Activated T-helper 1 cell treated with anti-CD3 and anti-CD28 coated beads, Interleukin-2, amount 50 U/mL, for 16 hours (primary cell): Measurements from ENCODE around the gene NTNG2.
A peak's percentile ranks its signal among the peaks of the same experiment; 100 is the strongest.

ENCODE experiments used
- DNase-seq, 2 donors: peaks; one replicate each; pipeline ENCODE4 v3.0.0-alpha.2; 2020; ENCODE audit warnings: low read depth in 1 of 2, low spot score in 1 of 2

The NTNG2 gene

DNA sequence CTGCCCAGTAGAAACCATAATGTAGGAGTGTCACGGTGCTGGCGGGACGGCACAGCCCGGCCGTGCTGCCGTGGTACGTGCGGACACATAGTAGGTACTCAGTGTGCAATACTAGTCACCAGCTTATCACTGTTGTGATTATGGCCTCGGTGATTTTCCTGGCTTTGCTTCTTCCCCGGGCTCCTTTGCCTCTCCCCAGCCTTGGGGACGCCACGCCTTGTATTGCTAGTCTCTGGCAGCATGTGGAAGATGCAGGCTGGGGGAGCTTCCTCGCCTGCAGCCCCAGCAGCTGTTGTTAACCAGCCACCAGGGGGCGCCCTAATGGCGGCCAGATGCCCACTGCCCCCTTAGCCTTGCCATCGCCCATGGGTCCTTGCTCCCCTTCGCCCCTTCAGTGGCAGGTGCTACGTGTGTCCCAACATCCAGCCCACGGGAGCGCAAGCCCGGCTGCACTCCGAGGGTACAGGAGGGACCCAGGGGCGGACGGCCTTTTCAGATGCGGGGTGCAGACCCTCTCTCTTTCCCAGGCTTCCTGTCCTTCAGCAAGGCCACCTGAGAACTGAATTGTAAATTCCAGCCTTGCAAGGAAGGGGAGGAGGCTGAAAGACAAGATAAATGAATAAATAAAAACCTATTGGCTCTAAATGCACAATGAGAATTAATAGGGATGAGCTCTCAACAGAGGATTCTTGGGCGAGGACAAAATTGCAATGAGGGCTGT lies 8.0 kb downstream of the NTNG2 start:
- DNase-seq, result peak; percentile 33 to 37

DNA sequence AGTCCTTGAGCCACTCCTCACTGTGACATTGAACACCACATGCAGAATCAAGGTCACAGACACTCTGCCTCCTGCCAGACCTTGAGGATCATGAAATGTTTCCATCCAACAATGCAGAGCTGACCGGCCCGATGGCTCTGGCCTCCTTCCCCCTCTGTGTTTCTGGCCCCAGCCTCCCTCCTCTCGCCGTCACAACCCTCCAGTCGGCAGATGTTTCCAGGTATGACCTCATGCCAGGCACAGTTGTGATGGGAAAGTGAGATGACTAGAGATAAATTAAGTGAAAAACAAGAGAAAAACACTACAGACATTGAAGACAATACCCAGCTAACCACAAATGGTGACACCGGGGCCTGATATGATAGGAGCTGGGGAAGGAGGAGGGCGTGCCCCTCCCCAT lies 9.8 kb downstream of the NTNG2 start:
- no peak for DNase-seq

DNA sequence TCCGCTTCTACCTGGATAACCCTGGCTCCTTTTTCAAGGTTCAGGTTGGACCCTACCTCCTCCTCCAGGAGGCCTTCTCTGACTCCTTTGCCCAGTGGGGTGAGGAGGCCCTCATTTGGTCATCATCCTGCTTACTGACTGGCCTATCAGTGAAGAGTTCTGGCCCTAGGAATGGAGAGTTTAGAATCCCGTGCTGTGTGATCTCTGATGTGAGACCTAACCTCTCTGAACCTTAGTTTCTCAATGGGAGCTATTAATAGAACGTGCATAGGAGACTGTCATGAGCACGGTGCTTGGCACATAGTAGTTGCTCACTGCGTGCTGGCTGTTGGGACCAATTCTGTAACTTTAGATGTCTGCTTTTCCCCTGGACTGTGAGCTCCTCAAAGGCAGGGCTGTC lies 10.3 kb downstream of the NTNG2 start:
- no peak for DNase-seq

DNA sequence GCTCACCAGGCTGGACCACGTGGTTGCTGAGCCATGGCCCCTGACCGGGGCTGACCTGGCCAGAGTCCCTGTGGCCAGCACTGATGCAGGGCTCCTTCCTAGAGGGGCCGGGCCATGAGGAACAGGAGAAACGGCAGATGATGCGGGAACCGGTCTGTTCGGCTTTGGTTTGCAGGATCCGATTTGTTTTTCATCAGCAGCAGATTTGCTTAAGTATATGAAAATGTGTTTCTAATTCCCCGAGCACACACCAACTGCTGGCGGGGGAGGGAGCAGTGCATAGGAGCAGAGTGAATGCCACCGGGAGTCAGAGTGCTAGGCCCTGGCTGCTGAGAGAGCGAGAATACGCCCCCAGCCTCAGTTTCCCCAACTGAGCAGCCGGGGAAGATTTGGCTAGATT lies 13.6 kb downstream of the NTNG2 start:
- DNase-seq, result no peak

DNA sequence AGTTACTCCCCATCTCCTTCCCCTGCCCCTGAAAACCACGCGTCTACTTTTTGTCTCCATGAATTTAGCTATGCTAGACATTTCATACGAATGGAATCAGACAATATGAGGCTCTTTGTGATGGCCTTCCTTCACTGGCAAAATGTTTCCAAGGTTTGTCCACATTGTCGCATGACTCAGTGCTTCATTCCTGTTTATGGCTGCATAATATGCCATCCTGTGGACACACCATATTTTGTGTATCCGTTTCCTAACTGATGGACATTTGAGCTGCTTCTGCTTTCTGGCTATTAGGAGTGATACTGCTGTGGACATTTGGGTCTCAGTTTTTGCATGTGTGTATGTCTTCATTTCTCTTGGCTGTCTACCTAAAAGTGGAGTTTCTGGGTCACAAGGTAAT lies 14.5 kb downstream of the NTNG2 start:
- no peak for DNase-seq

DNA sequence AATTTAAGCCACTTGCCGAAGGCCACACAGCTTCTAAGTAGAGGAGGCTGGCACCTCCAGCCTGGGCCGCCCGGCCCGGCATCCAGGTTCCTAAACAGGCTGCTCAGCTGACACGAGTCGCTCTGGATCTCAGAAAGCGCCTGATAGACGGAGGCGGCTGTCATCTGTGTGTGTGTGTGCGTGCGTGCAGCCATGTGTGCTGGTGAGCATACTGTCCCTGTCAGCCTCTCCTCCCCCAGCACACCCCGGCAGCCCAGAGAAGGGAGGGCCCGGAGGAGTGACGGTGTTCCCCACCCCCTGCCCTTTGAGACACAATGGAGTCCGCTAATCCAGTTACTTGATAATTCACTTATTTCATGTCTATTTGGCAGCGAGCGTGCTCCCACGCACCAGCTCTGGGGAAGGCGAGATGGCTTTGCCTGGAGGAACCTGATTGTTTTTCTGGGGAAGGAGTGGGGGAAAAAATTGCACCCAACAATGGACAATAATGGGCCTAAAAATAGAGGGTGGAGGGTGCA lies 20.0 kb downstream of the NTNG2 start:
- no peak for DNase-seq

DNA sequence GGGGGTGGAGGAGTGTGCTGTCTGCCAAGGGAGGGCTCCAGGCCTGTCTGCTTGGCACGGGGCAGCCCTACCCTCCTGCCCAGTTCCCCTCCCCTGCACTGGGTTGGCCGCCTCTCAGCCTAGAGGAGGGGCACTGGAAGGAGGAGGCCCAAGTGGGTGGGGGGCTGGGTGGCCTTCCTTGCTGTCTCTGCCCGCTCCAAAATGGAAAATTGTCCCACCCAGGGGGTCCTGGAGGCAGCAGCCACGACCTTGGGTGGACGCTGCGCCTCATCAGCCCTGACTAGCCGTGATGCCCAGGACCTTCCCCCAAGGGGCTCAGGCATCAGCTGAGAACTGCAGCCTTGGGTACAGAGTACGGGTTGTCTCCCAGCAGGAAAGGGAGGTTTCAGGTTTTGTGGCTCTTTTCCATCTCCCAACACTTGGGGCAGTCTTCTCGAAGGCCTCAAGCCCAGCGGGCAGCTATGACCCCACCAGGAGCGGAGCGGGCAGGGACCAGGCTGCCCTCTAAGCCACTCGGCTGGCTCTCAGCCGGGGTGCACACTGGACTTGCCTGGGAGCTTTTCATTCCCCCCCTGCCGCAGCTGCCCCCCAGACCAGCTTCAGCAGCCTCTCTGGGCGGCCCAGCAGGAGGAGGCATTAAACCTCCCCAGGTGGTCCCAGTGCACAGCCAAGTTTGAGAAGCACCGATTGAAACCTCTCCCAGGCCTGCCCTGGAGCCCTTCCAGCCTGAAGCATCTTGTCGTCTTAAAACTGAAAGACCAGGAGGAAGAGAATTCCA lies 20.6 kb downstream of the NTNG2 start:
- DNase-seq, result no peak

DNA sequence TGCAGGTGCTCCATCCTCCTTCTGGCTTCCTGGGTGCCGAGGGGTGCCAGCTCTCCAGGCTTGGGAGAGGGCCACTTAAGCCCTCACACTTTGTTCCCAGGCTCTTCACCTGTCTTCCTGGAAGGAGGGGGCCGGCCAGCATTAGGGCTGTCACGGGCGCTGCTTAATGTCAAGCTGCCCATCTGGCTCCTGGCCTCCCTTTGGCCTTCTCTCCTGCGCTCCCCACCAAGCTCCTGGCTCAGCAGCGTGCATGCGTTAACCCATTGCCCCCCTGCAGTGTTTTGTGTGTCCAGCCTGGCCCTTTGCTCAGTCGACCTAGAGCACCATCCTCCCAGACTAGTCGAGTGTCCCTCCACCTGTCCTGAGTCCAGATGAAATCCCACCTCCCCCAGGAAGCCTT lies 21.3 kb downstream of the NTNG2 start:
- no peak for DNase-seq

DNA sequence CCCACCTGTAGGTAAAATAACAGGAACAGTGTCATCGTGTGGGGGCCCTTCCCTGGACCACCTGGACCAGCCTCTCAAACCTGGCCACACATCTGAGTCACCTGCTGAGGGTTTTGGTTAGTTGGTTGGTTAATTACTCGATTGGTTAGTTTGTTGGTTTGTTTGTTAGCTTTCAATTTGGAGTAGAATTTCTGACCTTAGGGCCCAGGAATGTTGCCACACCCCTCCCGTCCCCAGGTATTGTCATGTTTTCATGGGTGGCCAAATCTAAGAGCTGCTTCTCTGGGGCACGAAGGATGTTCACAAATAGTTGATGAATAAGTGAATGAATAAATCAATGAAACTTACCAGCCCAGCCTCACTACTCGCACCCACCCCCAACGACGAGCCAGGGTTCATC lies 21.9 kb downstream of the NTNG2 start:
- no peak for DNase-seq

DNA sequence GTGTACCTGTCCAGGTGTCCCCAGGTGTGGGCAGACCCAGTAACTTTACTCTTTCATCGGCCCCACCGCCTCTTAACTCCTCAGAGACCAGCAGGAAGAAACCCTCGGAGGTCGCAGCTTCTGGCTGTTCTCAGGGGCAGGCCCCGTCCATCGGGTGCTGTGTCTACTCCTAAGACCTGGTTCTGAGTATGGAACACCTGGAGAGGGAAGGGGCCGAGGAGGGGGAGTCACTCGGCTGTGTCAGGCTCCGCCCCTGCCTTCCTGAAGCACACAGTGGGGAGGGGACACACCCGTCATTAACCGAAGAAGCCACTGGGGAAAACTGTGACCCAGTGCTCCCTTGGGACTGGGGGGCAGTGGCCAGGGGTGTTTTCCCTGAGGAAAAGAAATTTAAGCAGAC lies 22.3 kb downstream of the NTNG2 start:
- no peak for DNase-seq

DNA sequence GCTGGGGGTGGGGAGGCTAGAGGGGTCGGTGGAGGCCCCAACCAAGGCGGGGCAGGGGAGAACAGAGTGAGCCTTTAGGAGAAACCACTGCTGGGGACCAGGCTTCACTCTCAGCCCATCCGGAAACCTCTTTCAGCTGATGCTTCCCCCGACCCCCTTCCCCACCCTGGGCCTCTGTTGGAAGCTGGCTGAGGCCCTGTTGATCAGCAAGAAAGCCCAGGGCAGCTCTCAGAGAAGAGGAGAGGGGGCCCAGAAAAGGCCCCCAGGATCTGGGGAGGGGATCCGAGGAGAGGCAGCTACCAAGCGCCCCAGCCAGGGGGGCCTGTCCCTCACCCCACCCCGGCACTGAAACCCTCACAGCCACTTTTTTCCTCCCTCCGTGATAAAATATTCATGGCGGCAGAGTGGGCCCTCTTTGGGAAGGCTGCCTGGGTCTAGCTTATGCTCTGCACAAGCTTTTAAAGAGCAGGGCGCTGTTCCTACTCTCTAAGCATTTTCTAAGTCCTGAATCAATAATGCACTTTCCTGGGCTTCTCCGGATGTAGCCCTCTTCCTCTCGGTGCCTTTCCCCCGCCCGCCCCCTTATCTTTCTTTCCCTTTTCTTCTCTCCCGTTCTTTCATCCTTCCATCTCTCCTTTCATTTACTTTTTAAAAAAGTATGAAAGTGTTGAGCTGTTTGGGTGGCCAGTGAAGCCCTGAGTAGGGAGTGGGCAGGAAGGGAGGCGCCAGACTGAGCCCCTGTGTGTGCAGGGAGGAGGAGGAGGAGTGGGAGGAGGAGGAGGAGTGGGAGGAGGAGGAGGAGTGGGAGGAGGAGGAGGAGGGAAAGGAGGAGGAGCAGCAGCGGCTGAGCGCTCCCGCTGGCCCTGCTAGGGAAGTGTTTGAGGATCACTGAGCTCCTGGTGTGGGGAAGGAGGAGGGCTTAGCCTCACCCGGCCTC lies 23.5 kb downstream of the NTNG2 start:
- no peak for DNase-seq

DNA sequence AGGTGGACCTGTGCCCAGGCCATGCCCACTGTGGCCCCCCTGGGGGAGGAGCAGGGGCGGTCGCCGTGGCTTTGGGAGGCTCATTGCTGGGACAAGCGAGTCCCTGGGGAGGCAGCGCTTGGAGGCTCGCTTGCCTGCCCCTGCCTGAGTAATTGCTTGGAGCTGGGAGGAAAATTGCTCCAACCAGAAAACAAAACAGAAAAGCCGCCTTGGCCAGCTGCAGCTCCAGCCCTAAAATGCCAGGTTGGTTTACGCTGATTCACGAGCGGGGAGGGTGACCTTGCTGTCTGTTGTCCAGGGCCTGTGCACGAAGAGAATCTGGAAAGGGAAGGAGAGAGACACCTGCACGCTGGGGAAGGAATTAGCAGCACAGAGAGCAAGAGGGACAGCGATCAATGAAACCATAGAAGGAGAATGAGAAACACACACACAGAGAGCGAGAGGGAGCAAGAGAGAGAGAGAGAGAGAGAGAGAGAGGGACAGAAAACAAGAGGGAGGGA lies 25.3 kb downstream of the NTNG2 start:
- no peak for DNase-seq

DNA sequence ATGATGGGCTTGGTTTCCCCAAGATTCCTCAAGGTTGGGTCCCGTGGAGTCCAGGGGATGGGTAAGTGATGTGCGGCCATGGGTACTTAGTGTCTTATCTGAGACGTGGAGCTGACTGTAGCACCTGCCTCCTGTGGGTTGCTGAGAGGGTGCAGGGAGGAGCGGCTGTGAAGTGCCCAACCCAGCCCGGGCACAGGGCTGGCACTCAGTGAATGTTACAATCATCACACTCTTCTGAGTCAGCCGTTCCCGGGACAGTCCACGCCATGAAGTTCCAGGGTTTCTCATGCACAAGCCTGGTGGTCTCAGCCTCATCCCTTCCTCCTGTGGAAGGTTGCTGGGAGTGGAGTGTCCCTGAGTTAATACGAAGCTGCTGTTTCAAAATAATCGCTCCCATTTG lies 29.1 kb downstream of the NTNG2 start:
- no peak for DNase-seq

DNA sequence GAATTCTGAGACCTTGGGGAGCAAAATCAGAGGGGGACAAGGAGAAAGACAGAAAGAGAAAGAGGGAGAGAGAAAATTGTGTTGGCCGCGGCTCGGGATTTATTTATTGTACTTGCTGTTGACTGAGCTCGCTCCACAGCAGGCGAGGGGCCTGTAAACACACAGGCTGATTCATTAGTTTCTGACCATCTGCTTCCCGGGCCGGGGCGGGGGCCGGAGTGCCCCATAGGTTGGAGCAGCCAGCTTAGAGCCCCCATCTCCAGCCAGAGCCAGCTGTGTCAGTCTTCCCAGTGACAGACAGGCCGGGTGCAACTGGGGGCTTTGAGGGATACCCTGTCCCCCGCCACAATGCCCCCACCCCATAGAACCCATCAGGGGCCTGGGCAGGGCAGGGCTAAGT lies 30.9 kb downstream of the NTNG2 start:
- no peak for DNase-seq

DNA sequence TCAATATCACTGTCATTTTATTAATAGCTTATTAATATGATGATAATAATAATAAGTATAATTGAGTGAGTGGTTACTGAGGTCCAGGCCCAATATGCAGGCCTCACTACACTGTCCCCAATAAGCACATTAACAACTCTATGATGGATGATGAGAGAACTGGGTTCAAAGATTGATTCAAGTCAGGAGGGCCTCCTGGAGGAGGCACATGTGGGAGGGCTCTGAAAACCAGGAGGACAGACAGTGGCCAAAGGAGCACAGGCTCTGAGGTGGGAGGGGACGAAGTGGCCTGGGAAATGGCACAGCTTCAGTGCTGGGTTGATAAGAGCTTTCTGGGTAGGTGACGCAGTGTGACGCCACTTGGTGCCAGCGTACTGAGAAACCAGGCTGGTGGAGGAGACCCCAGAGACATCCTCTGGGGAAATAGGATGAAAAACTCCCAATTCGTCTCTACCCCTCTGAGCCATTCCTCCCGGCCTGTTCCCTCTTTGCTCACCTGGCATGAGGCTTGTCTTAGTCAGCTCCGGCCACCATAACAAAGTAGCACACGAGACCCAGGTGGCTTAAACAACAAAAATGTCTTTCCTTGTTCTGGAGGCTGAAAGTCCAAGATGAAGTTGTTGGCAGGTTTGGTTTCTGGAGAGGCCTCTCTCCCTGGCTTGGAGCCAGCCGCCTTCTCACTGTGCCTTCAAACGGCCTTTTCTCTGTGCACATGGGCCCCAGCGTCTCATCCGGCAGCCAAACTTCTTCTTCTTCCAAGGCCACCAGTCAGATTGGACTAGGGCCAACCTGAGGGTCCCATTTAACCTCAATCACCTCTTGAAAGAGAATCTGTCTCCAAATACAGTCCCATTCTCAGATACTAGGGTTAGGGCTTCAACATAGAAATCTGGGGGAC lies 31.6 kb downstream of the NTNG2 start:
- DNase-seq, result no peak

DNA sequence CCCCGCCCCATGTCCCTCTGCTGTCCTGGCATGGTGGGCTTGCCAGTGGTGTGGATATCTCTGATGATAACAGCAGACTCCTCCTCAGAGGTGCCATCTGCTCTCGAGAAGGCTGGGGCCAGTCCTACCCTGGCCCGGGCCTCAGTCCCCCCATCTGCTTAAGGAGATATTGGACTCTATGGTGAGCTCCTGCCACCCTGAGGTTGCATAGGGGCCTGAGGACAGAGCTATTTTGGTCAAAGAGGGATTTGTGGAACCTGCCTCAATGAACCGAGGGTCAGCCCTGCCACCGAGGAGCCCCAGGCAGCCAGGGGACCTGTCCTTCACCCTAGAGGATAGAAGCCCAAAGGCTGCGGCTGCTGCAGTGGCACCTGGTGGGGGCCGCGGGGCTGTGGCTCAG lies 32.6 kb downstream of the NTNG2 start:
- no peak for DNase-seq

DNA sequence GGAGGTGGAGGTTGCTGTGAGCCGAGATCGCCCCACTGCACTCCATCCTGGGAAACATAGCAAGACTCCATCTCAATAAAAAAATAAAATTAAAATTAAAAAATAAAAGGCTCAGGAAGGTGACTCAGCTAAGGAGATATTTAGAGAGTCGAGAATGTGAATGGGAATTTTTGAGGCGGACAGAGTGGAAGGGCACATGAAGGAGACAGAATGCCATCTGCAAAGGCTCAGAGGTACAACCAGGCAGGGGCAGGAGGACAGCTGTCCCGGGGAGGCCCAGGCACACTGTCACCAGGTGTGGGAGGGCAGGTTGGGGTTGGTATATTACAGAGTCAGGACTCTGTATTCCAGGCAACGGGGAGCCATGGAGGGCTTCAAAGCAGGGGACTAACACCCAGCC lies 35.5 kb downstream of the NTNG2 start:
- no peak for DNase-seq

DNA sequence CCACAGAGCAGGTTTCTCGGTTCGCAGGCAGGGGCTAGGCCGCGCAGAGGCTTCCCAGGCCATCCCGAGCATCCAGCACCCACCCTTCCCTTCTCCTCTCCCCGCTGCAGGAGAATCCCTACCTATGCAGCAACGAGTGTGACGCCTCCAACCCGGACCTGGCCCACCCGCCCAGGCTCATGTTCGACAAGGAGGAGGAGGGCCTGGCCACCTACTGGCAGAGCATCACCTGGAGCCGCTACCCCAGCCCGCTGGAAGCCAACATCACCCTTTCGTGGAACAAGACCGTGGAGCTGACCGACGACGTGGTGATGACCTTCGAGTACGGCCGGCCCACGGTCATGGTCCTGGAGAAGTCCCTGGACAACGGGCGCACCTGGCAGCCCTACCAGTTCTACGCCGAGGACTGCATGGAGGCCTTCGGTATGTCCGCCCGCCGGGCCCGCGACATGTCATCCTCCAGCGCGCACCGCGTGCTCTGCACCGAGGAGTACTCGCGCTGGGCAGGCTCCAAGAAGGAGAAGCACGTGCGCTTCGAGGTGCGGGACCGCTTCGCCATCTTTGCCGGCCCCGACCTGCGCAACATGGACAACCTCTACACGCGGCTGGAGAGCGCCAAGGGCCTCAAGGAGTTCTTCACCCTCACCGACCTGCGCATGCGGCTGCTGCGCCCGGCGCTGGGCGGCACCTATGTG lies 36.1 kb downstream of the NTNG2 start:
- no peak for DNase-seq

DNA sequence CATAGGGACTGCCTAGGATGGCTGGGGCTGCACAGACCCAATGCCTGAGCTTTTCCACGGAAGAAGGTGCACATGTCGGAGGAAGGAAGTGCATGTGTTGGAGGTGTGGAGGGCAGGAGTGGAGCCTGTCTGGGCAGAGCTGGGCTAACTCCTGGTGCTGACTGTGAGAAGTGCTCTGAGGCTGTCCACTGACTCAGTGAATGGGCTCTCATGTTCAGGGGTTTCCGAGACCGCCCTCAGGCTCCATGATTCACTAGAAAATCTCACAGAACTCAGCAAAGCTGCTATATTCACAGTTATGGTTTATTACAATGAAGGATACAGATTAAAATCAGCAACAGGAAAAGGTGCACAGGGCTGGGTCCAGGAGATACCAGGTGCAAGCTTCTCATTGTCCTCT lies 37.2 kb downstream of the NTNG2 start:
- DNase-seq, result no peak

DNA sequence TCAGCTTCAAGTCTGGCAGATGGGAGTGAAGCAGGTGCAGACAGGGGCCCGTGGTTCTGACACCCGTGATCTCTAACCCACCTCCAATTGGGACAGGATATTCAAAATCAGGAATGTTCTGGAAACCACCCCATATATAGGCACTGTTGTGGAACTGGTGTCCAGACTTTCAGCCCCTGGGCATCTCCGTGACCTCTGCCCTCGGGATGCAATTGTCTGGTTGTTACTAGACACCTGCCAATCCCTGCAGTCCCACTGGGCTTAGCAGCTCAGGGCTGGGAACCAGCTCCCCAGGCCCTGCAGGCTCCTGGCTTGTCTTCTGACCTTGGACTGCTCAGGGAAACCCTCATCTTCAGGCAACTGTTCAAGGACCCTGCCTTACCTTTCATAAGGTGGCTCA lies 38.8 kb downstream of the NTNG2 start:
- DNase-seq, result no peak
